Activated T-cell treated with anti-CD3 and anti-CD28 coated beads, Interleukin-2, amount 50 U/mL, for 24 hours (primary cell): ENCODE results near the gene USP8.
"Not testable (repeated sequence)": the region's sequence is repeated elsewhere in the genome, so short reads cannot be mapped to it uniquely, and the experiment has no call there.

Source experiments
- DNase-seq: peaks from one replicate; pipeline ENCODE4 v3.0.0-alpha.2; 2020
- H3K27ac Mint-ChIP-seq: 2 replicates; pipeline ENCODE4 v1.8.0; 2020; ENCODE audit warnings: mild to moderate bottlenecking, mixed read lengths
- H3K27me3 Mint-ChIP-seq: 2 replicates; pipeline ENCODE4 v1.8.0; 2020; ENCODE audit warnings: mixed read lengths
- H3K36me3 Mint-ChIP-seq: 2 replicates; pipeline ENCODE4 v1.8.0; 2020; ENCODE audit warnings: low read depth, mixed read lengths
- H3K4me1 Mint-ChIP-seq: 2 replicates; pipeline ENCODE4 v1.8.0; 2020; ENCODE audit warnings: low read depth, mixed read lengths
- H3K4me3 Mint-ChIP-seq: 2 replicates; pipeline ENCODE4 v1.8.0; 2020; ENCODE audit warnings: mild to moderate bottlenecking, moderate library complexity, mixed read lengths
- H3K9me3 Mint-ChIP-seq: 2 replicates; pipeline ENCODE4 v1.8.0; 2020; ENCODE audit warnings: mixed read lengths

USP8 gene

GRCh38 chr15:50485389-50485788 is 61.2 kb downstream of the USP8 start:
- Mint-ChIP-seq H3K4me3 (no peak overlapping the region), H3K9me3 (no peaks in the 10 kb centered on the region), H3K27me3 (no peaks in the 10 kb centered on the region), H3K4me1 (peaks cover 22% of the 10 kb centered on the region), H3K27ac (no peak overlapping the region), H3K36me3 (peaks cover 87% of the 10 kb centered on the region)
- DNase-seq, result no peak

DNA sequence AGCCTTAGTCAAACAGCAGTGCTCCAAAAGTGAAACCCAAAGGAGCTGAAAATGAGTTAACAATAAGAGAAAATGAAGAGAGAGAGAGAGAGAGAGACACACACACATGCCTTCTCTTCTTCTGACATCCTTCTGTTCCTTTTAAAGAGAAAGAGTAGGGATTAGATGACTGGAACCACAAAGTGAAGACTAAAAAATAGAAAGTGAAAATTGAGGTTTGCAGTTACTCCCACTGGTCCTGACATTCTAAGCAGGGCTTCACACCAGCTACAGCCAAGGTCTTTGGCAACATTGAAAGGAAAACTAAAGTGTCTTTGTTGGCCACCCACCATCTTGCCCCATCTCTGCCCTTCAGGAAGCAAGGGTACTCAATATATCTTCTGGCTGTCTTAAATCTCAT is 63.1 kb downstream of the USP8 start:
- no peak overlapping the region for H3K4me3 Mint-ChIP-seq
- no peaks in the 10 kb centered on the region for H3K27me3 Mint-ChIP-seq
- H3K4me1 Mint-ChIP-seq, result peaks cover 22% of the 10 kb centered on the region
- peak overlapping the region; percentile 63 for H3K27ac Mint-ChIP-seq
- no peak for DNase-seq
- peaks cover 87% of the 10 kb centered on the region for H3K36me3 Mint-ChIP-seq
- no peaks in the 10 kb centered on the region for H3K9me3 Mint-ChIP-seq

DNA sequence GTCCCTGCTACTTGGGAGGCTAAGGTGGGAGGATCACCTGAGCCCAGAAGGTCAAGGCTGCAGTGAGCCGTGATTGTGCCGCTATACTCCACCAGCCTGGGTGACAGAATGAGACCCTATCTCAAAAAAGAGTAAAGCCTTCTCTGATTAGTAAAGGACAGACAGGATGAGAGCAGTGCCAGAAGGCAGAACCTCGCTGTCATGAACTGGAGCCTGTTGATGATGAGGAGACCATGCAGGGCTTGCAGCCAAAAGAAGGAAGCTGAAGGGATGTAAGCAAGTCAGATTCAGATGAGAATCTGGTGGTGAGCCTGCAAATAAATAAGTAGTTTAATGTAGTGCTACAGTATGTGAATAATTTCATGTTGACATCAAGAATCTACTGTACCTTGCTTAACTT is 69.4 kb downstream of the USP8 start:
- DNase-seq, result no peak
- Mint-ChIP-seq H3K4me3 (no peak overlapping the region), H3K4me1 (no peaks in the 10 kb centered on the region), H3K27ac (peak overlapping the region; percentile 34), H3K27me3 (no peaks in the 10 kb centered on the region), H3K9me3 (no peaks in the 10 kb centered on the region), H3K36me3 (peaks cover 90% of the 10 kb centered on the region)

- not testable (repeated sequence) for H3K9me3 Mint-ChIP-seq, H3K27ac Mint-ChIP-seq, DNase-seq, H3K27me3 Mint-ChIP-seq, H3K4me1 Mint-ChIP-seq, H3K4me3 Mint-ChIP-seq
- peaks cover 92% of the 10 kb centered on the region for H3K36me3 Mint-ChIP-seq
Measured at GRCh38 chr15:50494547-50494946, 70.3 kb downstream of the USP8 start.

DNA sequence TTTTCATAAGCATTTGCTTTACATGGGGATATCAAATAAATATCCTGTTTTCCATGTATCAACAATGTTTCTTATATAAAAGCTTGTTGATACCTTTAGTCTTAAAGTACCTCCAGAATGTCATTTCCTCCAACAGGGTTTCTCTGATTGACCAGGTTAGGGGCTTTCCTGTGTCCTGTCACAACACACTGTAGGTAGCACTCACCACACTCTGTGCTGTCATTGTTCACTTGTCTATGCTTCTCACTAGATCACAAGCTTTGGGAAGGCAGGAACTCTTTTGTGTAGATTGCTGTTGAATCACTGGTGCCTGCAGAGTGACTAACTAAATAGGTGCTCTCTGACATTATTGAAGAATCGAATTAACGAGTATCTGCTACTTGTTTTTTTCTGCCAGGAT is 72.5 kb downstream of the USP8 start:
- DNase-seq, result no peak
- Mint-ChIP-seq H3K36me3 (peaks cover 91% of the 10 kb centered on the region), H3K4me1 (no peaks in the 10 kb centered on the region), H3K4me3 (no peak overlapping the region), H3K9me3 (no peaks in the 10 kb centered on the region), H3K27me3 (no peaks in the 10 kb centered on the region), H3K27ac (peak overlapping the region; percentile 28)

DNA sequence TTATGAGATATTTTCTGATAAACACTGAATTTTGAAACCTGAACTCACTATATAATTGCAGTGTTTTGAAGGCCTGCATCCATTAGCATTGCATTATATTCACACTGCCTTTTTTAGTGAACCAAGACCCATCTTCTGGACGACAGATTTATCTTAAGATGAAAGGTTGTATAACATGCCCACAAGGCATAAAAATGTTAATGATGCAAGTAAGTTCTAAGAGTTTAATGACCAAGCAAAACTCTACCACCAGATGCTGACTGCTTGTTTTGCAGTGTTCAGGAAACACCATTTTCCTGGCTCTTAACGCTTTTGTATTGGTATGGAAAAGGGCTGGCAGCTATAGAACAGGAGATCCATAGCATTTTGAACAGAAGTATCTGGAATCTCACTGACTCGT is 76.1 kb downstream of the USP8 start:
- Mint-ChIP-seq H3K27me3 (no peaks in the 10 kb centered on the region), H3K27ac (no peak overlapping the region), H3K4me1 (no peaks in the 10 kb centered on the region), H3K36me3 (peaks cover 74% of the 10 kb centered on the region), H3K4me3 (no peak overlapping the region), H3K9me3 (no peaks in the 10 kb centered on the region)
- no peak for DNase-seq

DNA sequence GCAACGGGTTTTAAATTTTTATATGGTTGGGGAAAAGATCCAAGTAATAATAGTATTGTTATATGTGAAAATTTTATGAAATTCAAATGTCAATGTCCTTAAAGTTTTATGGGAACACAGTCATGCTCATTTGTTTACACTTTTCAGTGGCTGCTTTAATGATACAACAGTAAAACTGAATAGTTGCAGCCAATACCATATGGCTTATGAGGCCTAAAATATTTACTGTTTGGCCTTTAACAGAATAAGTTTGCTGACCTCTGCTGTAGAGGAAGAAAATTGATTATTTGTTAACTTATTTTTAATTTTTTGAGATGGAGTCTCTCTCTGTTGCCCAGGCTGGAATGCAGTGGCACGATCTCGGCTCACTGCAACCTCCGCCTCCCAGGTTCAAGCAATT is 77.6 kb downstream of the USP8 start:
- no peak for DNase-seq
- Mint-ChIP-seq H3K4me1 (no peaks in the 10 kb centered on the region), H3K9me3 (no peaks in the 10 kb centered on the region), H3K4me3 (no peak overlapping the region), H3K27me3 (no peaks in the 10 kb centered on the region), H3K36me3 (peaks cover 62% of the 10 kb centered on the region), H3K27ac (no peak overlapping the region)

DNA sequence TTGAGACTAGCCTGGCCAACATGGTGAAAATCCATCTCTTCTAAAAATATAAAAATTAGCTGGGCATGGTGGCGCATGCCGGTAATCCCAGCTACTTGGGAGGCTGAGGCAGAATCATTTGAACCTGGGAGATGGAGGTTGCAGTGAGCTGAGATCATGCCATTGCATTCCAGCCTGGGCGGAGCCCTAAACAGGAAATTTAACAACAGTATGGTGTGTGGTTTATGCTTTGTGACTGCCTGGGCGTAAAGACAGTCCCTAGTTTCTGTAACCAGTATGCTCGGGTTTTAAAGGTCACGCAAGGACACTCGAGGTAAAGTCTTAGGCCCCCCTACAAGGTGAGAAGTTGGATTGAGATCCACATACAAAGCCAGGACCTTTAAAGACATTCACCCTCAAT is 78.9 kb downstream of the USP8 start:
- Mint-ChIP-seq H3K27ac (no peak overlapping the region), H3K36me3 (peaks cover 50% of the 10 kb centered on the region), H3K27me3 (no peaks in the 10 kb centered on the region), H3K4me3 (no peak overlapping the region), H3K4me1 (no peaks in the 10 kb centered on the region), H3K9me3 (no peaks in the 10 kb centered on the region)
- no peak for DNase-seq

- not testable (repeated sequence) for H3K27me3 Mint-ChIP-seq, H3K4me3 Mint-ChIP-seq, H3K9me3 Mint-ChIP-seq, H3K27ac Mint-ChIP-seq, H3K4me1 Mint-ChIP-seq, DNase-seq
- peaks cover 26% of the 10 kb centered on the region for H3K36me3 Mint-ChIP-seq
Measured at GRCh38 chr15:50505656-50506055, 81.5 kb downstream of the USP8 start.

- H3K4me1 Mint-ChIP-seq, result no peaks in the 10 kb centered on the region
Measured at GRCh38 chr15:50506121-50506520, 81.9 kb downstream of the USP8 start.

GRCh38 chr15:50513001-50513400 is 88.8 kb downstream of the USP8 start:
- Mint-ChIP-seq H3K4me3 (no peak overlapping the region), H3K27me3 (no peaks in the 10 kb centered on the region), H3K4me1 (no peaks in the 10 kb centered on the region), H3K9me3 (peaks cover 6% of the 10 kb centered on the region), H3K27ac (no peak overlapping the region), H3K36me3 (no peaks in the 10 kb centered on the region)
- no peak for DNase-seq

More at GRCh38 chr15:50506121-50506520, 81.9 kb downstream of the USP8 start:
- H3K27me3 Mint-ChIP-seq, result no peaks in the 10 kb centered on the region
- no peak overlapping the region for H3K4me3 Mint-ChIP-seq
- no peaks in the 10 kb centered on the region for H3K9me3 Mint-ChIP-seq
- H3K27ac Mint-ChIP-seq, result no peak overlapping the region
- peaks cover 23% of the 10 kb centered on the region for H3K36me3 Mint-ChIP-seq
- no peak for DNase-seq

- Mint-ChIP-seq H3K36me3 (no peaks in the 10 kb centered on the region), H3K27me3 (no peaks in the 10 kb centered on the region), H3K4me1 (no peaks in the 10 kb centered on the region), H3K27ac (no peak overlapping the region), H3K9me3 (peaks cover 10% of the 10 kb centered on the region), H3K4me3 (no peak overlapping the region)
- DNase-seq, result no peak
Measured at GRCh38 chr15:50519740-50520425, 95.7 kb downstream of the USP8 start.

DNA sequence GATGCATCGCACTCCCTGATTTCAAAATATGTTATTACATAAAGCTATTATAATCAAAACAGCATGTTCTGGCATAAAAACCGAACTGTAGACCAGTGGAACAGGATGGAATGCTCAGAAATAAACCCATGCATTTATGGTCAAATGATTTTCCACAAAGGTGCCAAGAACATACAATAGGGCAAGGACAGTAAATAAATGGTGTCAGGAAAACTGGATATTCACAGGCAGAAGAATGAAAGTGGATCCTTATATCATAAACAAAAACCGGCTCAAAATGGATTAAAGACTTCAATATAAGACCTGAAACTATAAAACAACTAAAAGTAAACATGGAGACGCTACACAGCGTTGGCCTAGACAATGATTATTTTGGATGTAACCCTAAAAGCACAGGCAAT is 99.6 kb downstream of the USP8 start:
- Mint-ChIP-seq H3K4me3 (no peak overlapping the region), H3K4me1 (no peaks in the 10 kb centered on the region), H3K27me3 (no peaks in the 10 kb centered on the region), H3K27ac (no peak overlapping the region), H3K36me3 (no peaks in the 10 kb centered on the region), H3K9me3 (no peaks in the 10 kb centered on the region)
- no peak for DNase-seq

- Mint-ChIP-seq H3K27me3 (no peaks in the 10 kb centered on the region), H3K4me3 (no peak overlapping the region), H3K36me3 (no peaks in the 10 kb centered on the region), H3K4me1 (no peaks in the 10 kb centered on the region), H3K27ac (no peak overlapping the region), H3K9me3 (no peaks in the 10 kb centered on the region)
- DNase-seq, result no peak
Measured at GRCh38 chr15:50531163-50531562, 107.0 kb downstream of the USP8 start.

GRCh38 chr15:50531766-50532165 is 107.6 kb downstream of the USP8 start:
- H3K4me3 Mint-ChIP-seq, result no peak overlapping the region
- no peaks in the 10 kb centered on the region for H3K9me3 Mint-ChIP-seq
- no peak overlapping the region for H3K27ac Mint-ChIP-seq

DNA sequence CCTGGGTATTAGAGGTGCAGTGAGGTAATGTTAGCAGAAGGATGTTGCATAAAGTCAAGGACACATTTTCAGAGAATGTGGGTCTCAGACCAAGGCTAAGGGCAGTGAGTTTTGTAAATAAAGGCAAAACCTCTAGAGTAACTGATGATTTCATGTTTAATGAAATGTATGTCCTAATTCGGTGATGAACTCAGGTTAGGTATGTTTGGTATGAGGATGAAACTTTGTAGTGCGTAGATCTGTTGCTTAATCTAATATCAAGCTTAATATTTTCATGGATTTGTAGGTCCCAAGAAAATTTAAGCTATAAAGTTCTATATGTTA is 118.6 kb downstream of the USP8 start:
- Mint-ChIP-seq H3K4me3 (no peak overlapping the region), H3K36me3 (no peaks in the 10 kb centered on the region), H3K9me3 (no peaks in the 10 kb centered on the region), H3K27me3 (peaks cover 2% of the 10 kb centered on the region), H3K4me1 (no peaks in the 10 kb centered on the region), H3K27ac (no peak overlapping the region)
- no peak for DNase-seq

More at GRCh38 chr15:50531766-50532165, 107.6 kb downstream of the USP8 start:
- Mint-ChIP-seq H3K27me3 (no peaks in the 10 kb centered on the region), H3K4me1 (no peaks in the 10 kb centered on the region), H3K36me3 (no peaks in the 10 kb centered on the region)
- no peak for DNase-seq
